ENCODE data around the gene PHC2.

- TF ChIP-seq CTCF (IDR thresholded peaks at IDR 0.05; ENCODE audit: low read length) = no peak
- TF ChIP-seq EZH2 (IDR thresholded peaks at IDR 0.05; ENCODE audit: borderline replicate concordance, low read length) = no peak
Observed at GRCh38 chr1:33468531-33468930, 37.6 kb upstream of the PHC2 start.
